GM23338 (cell line): ENCODE data around the gene NINJ1. TPM values are rescaled to one million over a fixed set of nuclear protein-coding genes. Genes with fewer than 3 reads are reported as not detected.

Experiments
- ATAC-seq: fragments of 200-7000 bp; cut with Tn5 transposase; 3 replicates; pipeline ENCODE4 v1.9.1; 2020
- DNase-seq: peaks from one replicate; pipeline ENCODE4 v3.0.0-alpha.2; 2015; ENCODE audit warnings: low spot score
- H2AFZ ChIP-seq: fragments of 200-600 bp; sonication (generic); 2 replicates; pipeline ENCODE4 v1.8.0; 2016; ENCODE audit warnings: antibody characterized with exemption, mild to moderate bottlenecking, moderate library complexity
- H3F3A ChIP-seq: fragments of 200-600 bp; sonication (generic); replicated peaks from 2 replicates; pipeline ENCODE4 v1.8.0; 2017; ENCODE audit warnings: antibody characterized with exemption, mixed run types, low read depth
- H3K27ac ChIP-seq: fragments of 200-600 bp; sonication (generic); 2 replicates; pipeline ENCODE4 v1.6.1; 2016; ENCODE audit warnings: low read depth
- H3K27me3 ChIP-seq: fragments of 200-600 bp; sonication (generic); 2 replicates; pipeline ENCODE4 v1.8.0; 2016; ENCODE audit warnings: mild to moderate bottlenecking, mixed run types, moderate library complexity; ENCODE audit not compliant: insufficient read depth
- H3K36me3 ChIP-seq: fragments of 200-600 bp; sonication (generic); 2 replicates; pipeline ENCODE4 v1.8.0; 2016; ENCODE audit warnings: mild to moderate bottlenecking; ENCODE audit not compliant: insufficient read depth
- H3K4me1 ChIP-seq: fragments of 200-600 bp; sonication (generic); 2 replicates; pipeline ENCODE4 v1.8.0; 2016; ENCODE audit warnings: mild to moderate bottlenecking, moderate library complexity; ENCODE audit not compliant: insufficient read depth
- H3K4me2 ChIP-seq: fragments of 200-600 bp; sonication (generic); 2 replicates; pipeline ENCODE4 v1.7.1; 2017; ENCODE audit warnings: mixed run types
- H3K4me3 ChIP-seq: fragments of 200-600 bp; sonication (generic); 2 replicates; pipeline ENCODE4 v1.6.1; 2016; ENCODE audit warnings: mixed run types
- H3K79me2 ChIP-seq: fragments of 200-600 bp; sonication (generic); replicated peaks from 2 replicates; pipeline ENCODE4 v1.8.0; 2017; ENCODE audit warnings: mild to moderate bottlenecking; ENCODE audit not compliant: insufficient read depth
- H3K9me2 ChIP-seq: fragments of 200-600 bp; sonication (generic); 2 replicates; pipeline ENCODE4 v1.8.0; 2017; ENCODE audit not compliant: insufficient read depth
- H4K20me1 ChIP-seq: fragments of 200-600 bp; sonication (generic); replicated peaks from 2 replicates; pipeline ENCODE4 v1.8.0; 2017; ENCODE audit warnings: mild to moderate bottlenecking; ENCODE audit not compliant: insufficient read depth
- H3K27ac Mint-ChIP-seq: 2 replicates; pipeline ENCODE4 v1.8.0; 2020; ENCODE audit warnings: inconsistent platforms, mild to moderate bottlenecking, moderate library complexity, mixed read lengths
- H3K27me3 Mint-ChIP-seq: 3 replicates; pipeline ENCODE4 v1.8.0; 2022; ENCODE audit warnings: low read depth, mild to moderate bottlenecking, moderate library complexity, mixed read lengths, inconsistent platforms; ENCODE audit not compliant: insufficient read depth, poor library complexity
- H3K36me3 Mint-ChIP-seq: 3 replicates; pipeline ENCODE4 v1.8.0; 2021; ENCODE audit warnings: low read depth, mild to moderate bottlenecking, inconsistent platforms, moderate library complexity, mixed read lengths
- H3K4me1 Mint-ChIP-seq: 3 replicates; pipeline ENCODE4 v1.8.0; 2020; ENCODE audit warnings: mild to moderate bottlenecking, inconsistent platforms, mixed read lengths
- H3K4me3 Mint-ChIP-seq: 3 replicates; pipeline ENCODE4 v1.8.0; 2021; ENCODE audit warnings: moderate library complexity, mild to moderate bottlenecking, inconsistent platforms, mixed read lengths
- H3K9me3 Mint-ChIP-seq: 3 replicates; pipeline ENCODE4 v1.8.0; 2020; ENCODE audit warnings: moderate library complexity, mild to moderate bottlenecking, inconsistent platforms, mixed read lengths
- CREB1 ChIP-seq: fragments of 250-450 bp; sonication (Bioruptor Pico); IDR thresholded peaks from 2 replicates; pipeline ENCODE4 v1.5.0; 2020; ENCODE audit warnings: low read depth, mild to moderate bottlenecking, moderate library complexity
- EZH2 ChIP-seq: fragments of 200-600 bp; sonication (generic); IDR thresholded peaks from one replicate; pipeline ENCODE4 v1.8.0; 2017; ENCODE audit warnings: antibody characterized with exemption, mild to moderate bottlenecking, low read depth; ENCODE audit not compliant: unreplicated experiment
- EZH2phosphoT487 ChIP-seq: fragments of 200-600 bp; sonication (generic); IDR thresholded peaks from one replicate; pipeline ENCODE4 v1.8.1; 2018; ENCODE audit warnings: antibody characterized with exemption; ENCODE audit not compliant: unreplicated experiment
- JUNB ChIP-seq: IDR thresholded peaks from one replicate; pipeline ENCODE4 v1.6.1; 2016; ENCODE audit warnings: antibody characterized with exemption; ENCODE audit not compliant: unreplicated experiment
- NANOG ChIP-seq: IDR thresholded peaks from 2 replicates; pipeline ENCODE4 v1.6.1; 2016; ENCODE audit warnings: antibody characterized with exemption, borderline replicate concordance
- POLR2AphosphoS5 ChIP-seq: IDR thresholded peaks from 2 replicates; pipeline ENCODE4 v1.6.1; 2016; ENCODE audit warnings: antibody characterized with exemption, low read depth
- REST ChIP-seq: IDR thresholded peaks from one replicate; pipeline ENCODE4 v1.6.1; 2018; ENCODE audit warnings: antibody characterized with exemption; ENCODE audit not compliant: unreplicated experiment
- STAT1 ChIP-seq: IDR thresholded peaks from one replicate; pipeline ENCODE4 v1.6.1; 2016; ENCODE audit warnings: antibody characterized with exemption; ENCODE audit not compliant: unreplicated experiment
- ZNF114 ChIP-seq: fragments of 250-450 bp; sonication (Bioruptor Pico); IDR thresholded peaks from 2 replicates; pipeline ENCODE4 v1.5.0; 2020; ENCODE audit warnings: mild to moderate bottlenecking, moderate library complexity
- ZNF331 ChIP-seq: fragments of 250-450 bp; sonication (Bioruptor Pico); IDR thresholded peaks from 2 replicates; pipeline ENCODE4 v1.5.0; 2020; ENCODE audit warnings: low read depth, mild to moderate bottlenecking, moderate library complexity
- polyA plus RNA-seq: library from polyadenylated mRNA; unstranded; fragments of >200 nt; fragmentation: Nextera tagmentation; extraction: Ambion mirVana; gene quantifications from 2 replicates; pipeline ENCODE4 v1.2.1, GENCODE V29; 2016
- total RNA-seq: library from RNA; depleted of rRNA; stranded (reverse); fragments of >200 nt; shearing (Covaris generic); gene quantifications from 2 replicates; pipeline ENCODE4 v1.2.3, GENCODE V29; 2014
- TF ChIP-seq, protein P1 (sequence below), 2 experiments: fragments of 200-600 bp in 1 of 2; sonication (generic) in 1 of 2; conservative IDR thresholded peaks; 2 replicates each; pipeline versions ENCODE4 v1.5.1 to v1.6.1; 2016 to 2017; ENCODE audit warnings: antibody characterized with exemption in 2 of 2, low read depth in 2 of 2, mild to moderate bottlenecking in 2 of 2, moderate library complexity in 1 of 2
- TF ChIP-seq, protein P2 (sequence below): IDR thresholded peaks from 2 replicates; pipeline ENCODE4 v1.6.1; 2016; ENCODE audit warnings: antibody characterized with exemption

NINJ1 gene
- total and polyA plus RNA-seq, 2 experiments from 2014 or later = 36.3 to 39.7 TPM

DNA sequence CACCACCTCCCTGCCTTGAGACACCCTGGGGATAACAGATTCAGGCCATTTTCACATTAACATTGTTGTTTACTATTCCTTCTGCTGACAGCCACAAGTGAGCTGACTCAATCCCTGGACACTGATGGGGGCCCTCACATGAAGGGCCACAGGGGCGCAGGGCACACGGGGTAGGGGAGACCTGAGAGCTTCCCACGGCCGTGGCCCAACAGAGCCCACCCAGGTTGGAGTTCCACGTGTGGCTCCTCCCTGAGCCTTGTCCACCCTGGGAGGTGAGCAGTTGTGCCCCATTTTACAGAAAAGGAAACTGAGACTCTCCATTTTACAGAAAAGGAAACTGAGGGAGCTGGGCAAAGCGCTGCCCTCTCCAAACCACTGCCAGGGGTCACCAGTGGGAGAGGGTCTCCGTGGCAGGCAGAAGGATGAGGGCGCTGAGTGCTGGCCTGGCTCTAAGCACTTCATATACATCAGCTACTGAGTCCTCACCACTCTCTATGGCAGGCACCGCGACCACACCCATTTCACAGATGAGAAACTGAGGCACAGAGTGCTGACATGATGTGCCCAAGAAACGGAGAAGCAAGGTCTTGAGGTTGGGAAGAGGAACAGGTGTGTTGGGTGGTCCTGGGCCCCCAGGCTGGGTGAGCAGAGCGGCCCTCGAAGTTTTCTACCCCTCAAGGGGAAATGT, 2.3 kb downstream of the NINJ1 start:
- Histone ChIP-seq H2AFZ (no peak overlapping the region), H3K27me3 (peaks cover 9% of the 10 kb centered on the region), H3K27ac (no peak overlapping the region), H3K9me2 (no peaks in the 10 kb centered on the region), H3K4me1 (peaks cover 16% of the 10 kb centered on the region), H3K36me3 (no peaks in the 10 kb centered on the region), H4K20me1 (0 out of 2 replicates have a peak, but pooled peaks cover 8% of the 10 kb centered on the region), H3K4me3 (no peak overlapping the region), H3K79me2 (0 out of 2 replicates have a peak, but pooled peaks cover 6% of the 10 kb centered on the region), H3K4me2 (no peak overlapping the region; the same call in 1 of the 2 replicates), H3F3A (no peaks in the 10 kb centered on the region)
- no peak overlapping the region; the same call in 2 of the 3 replicates for H3K4me3 Mint-ChIP-seq
- peaks cover 21% of the 10 kb centered on the region for H3K27me3 Mint-ChIP-seq
- H3K9me3 Mint-ChIP-seq = no peaks in the 10 kb centered on the region
- no peak for TF ChIP-seq EZH2
- DNase-seq = no peak
- peaks cover 39% of the 10 kb centered on the region for H3K4me1 Mint-ChIP-seq
- no peak overlapping the region for H3K27ac Mint-ChIP-seq
- no peak for ATAC-seq
- H3K36me3 Mint-ChIP-seq = no peaks in the 10 kb centered on the region

GRCh38 chr9:93130861-93131481, 3.1 kb downstream of the NINJ1 start:
- no peak overlapping the region for H2AFZ ChIP-seq
- peaks cover 20% of the 10 kb centered on the region for H3K4me1 ChIP-seq
- H3K4me3 ChIP-seq = no peak overlapping the region
- ATAC-seq (no peak), DNase-seq (no peak)
- no peak overlapping the region for H3K27ac ChIP-seq
- Mint-ChIP-seq H3K36me3 (no peaks in the 10 kb centered on the region), H3K9me3 (no peaks in the 10 kb centered on the region), H3K27me3 (peaks cover 21% of the 10 kb centered on the region), H3K4me1 (peaks cover 45% of the 10 kb centered on the region), H3K4me3 (no peak overlapping the region), H3K27ac (no peak overlapping the region)
- H3K27me3 ChIP-seq = peaks cover 9% of the 10 kb centered on the region
- no peaks in the 10 kb centered on the region for H3K9me2 ChIP-seq
- H3K36me3 ChIP-seq = no peaks in the 10 kb centered on the region
- H3K4me2 ChIP-seq = no peak overlapping the region
- H3F3A ChIP-seq = no peaks in the 10 kb centered on the region
- H3K79me2 ChIP-seq = 0 out of 2 replicates have a peak, but pooled peaks cover 6% of the 10 kb centered on the region
- 0 out of 2 replicates have a peak, but pooled peaks cover 8% of the 10 kb centered on the region for H4K20me1 ChIP-seq
- TF ChIP-seq POLR2AphosphoS5 = no peak
- no peak for TF ChIP-seq EZH2
- no peak for TF ChIP-seq NANOG
- TF ChIP-seq, protein P1, sequence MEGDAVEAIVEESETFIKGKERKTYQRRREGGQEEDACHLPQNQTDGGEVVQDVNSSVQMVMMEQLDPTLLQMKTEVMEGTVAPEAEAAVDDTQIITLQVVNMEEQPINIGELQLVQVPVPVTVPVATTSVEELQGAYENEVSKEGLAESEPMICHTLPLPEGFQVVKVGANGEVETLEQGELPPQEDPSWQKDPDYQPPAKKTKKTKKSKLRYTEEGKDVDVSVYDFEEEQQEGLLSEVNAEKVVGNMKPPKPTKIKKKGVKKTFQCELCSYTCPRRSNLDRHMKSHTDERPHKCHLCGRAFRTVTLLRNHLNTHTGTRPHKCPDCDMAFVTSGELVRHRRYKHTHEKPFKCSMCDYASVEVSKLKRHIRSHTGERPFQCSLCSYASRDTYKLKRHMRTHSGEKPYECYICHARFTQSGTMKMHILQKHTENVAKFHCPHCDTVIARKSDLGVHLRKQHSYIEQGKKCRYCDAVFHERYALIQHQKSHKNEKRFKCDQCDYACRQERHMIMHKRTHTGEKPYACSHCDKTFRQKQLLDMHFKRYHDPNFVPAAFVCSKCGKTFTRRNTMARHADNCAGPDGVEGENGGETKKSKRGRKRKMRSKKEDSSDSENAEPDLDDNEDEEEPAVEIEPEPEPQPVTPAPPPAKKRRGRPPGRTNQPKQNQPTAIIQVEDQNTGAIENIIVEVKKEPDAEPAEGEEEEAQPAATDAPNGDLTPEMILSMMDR (conservative IDR thresholded peaks at IDR 0.05; ENCODE audit: low read depth in 2 of 2) = no peak
- TF ChIP-seq EZH2phosphoT487 = no peak
- no peak for TF ChIP-seq ZNF114 (CRISPR knock-in tag)
- TF ChIP-seq STAT1 = no peak
- TF ChIP-seq, protein P2, sequence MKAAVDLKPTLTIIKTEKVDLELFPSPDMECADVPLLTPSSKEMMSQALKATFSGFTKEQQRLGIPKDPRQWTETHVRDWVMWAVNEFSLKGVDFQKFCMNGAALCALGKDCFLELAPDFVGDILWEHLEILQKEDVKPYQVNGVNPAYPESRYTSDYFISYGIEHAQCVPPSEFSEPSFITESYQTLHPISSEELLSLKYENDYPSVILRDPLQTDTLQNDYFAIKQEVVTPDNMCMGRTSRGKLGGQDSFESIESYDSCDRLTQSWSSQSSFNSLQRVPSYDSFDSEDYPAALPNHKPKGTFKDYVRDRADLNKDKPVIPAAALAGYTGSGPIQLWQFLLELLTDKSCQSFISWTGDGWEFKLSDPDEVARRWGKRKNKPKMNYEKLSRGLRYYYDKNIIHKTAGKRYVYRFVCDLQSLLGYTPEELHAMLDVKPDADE = no peak
- no peak for TF ChIP-seq ZNF331 (CRISPR knock-in tag)
- TF ChIP-seq JUNB = no peak
- TF ChIP-seq REST = no peak
- TF ChIP-seq CREB1 = no peak
